HG03565 (cell line): ENCODE measurements around the gene WNT9A.

Experiments
- ATAC-seq: cut with Tn5 transposase; IDR thresholded peaks from one replicate; pipeline ENCODE4 v1.9.1; 2021; ENCODE audit warnings: mild to moderate bottlenecking, moderate library complexity; ENCODE audit not compliant: unreplicated experiment

Gene WNT9A

DNA sequence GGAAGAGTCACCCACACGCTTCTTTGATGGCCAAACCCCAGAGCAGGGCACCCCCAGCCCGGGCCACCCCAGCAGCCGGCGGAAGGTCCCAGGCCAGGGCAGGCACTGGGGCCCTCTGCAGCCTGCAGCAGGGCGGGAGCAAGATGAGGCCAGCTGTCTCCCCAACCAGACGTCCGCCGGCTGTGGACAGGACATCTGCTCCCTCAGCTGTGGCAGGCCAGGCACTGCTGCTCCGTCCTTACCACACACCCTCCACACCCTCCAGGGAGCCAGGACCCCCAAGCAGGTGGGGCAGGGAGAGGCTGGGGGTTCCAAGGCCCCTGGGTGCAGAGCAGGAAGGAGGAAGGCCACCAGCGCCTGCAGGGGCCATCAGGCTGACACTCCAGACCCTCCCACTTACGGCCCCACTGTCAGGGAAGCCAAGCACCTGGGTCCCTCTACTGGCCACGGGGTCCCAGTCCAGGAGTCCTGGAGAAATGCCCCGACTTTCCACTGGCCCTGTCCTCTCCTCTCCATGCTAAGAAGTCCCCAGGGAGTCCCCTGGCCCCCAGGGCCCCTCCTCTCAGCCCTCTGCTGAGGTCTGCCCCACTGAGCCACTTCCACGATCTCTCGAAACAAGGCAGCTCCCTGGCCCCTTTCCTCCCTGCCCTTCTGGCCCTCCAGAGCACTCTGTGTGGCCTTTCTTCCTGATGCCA is 5.6 kb downstream of the WNT9A start:
- ATAC-seq, result no peak

GRCh38 chr1:227941509-227942020 is 6.2 kb downstream of the WNT9A start:
- ATAC-seq, result no peak

DNA sequence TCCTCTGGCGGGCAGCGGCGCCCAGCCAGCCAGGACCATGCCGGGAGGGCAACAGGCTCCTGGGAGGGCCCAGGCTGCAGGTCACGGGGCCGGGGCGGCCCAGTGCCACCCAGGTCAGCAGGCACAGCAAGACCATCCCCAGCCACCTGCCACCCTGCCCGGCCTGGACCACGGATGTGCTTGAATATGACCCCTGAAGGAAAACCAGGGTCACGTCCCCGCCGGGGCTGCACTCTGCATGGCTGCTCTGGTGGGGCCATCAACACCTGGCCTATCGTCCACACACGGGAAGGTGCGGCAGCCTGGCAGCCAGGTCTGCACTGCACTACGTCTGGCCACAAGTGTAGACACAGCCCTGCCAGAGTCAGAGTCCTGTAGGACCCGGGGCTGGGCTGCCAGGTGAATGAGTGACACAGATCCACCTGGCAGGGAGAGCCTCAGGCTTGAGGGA is 6.9 kb downstream of the WNT9A start:
- ATAC-seq, result no peak

DNA sequence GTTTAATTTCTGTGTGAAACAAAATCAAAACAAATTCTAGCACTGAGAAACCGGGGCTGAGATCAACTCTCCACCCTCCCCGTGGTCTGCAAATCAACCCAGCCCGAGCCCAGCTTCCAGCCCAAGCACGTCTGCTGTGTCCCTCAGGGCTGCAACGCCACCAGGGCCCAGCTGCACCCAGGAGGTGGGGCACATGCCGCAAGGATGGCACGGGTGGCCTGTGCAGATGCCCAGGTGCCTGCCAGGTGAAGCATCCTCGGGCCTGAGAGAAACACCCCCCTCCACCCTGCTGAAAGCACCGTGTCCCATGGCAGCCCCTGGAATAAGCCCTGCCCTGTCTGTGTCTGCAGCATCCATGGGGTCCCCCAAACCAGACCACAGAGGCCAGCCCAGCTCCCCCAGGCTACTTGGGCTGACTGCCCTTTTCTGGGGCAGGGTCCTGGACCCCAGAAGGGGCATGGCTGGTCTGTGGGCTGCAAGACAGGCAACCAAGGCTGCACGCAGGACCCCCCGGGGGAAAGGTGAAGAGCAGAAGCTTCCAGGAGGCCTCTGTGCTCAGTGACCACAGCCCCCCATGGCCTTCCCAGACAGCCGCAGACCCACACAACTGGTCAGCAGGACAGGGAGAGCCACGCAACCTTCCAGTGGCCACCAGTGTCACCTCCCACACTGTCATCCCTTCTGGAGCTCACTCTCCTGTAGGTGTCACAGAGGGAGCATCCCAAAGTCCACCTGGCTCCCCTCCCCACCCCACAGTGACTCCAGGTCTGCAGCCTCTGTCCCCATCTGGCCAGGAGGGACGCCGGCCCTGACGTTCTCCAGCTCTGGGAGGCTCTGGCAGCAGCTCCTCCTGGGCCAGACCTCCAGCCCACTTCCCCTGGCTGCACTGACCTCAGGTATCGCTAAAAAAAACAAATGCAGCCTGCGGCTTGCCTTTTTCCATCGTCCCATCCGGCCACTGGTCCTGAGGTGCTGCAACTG is 7.7 kb downstream of the WNT9A start:
- no peak for ATAC-seq

DNA sequence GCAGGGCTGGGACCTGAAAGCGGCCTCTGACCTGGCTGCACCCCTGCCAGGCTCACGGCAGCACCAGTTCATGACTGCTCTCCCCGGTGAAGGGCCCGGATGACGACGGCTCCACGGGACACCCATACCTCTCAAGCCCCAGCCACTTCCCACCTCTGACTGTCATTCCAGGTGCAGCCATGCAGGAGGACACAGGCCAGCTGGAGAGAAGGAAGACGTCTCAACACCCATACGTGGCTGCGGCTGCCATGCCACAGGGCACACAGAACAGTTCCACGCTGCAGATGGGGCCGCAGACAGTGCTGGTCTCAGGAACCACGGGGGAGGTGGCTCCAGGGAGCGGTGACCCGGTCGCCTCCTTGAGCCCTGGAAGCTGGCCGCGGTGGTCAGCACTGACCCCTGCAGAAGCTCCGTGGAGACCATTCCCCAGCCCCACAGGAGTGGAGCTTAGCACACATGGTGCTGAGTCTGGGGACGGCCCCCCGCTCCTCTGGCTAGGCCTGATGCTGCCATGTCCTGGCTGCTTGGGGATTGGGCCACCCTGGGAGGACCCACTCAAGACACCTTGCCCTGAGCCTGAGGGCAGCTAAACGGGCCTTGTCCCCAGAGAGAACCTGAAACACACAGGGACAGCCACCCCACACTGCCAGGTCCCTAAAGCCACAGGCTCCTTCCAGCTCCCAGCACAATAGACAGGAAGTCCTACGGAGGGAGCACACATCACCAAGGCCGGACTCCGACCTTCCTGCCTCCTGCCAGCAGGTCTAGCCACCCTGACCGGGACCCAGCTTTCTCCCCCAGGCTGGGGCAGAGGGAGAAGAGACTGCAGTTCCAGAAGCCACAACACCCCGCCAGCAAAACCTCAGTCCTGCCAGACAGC is 8.6 kb downstream of the WNT9A start:
- no peak for ATAC-seq

- no peak for ATAC-seq
Observed at GRCh38 chr1:227938276-227938675, 9.5 kb downstream of the WNT9A start.

DNA sequence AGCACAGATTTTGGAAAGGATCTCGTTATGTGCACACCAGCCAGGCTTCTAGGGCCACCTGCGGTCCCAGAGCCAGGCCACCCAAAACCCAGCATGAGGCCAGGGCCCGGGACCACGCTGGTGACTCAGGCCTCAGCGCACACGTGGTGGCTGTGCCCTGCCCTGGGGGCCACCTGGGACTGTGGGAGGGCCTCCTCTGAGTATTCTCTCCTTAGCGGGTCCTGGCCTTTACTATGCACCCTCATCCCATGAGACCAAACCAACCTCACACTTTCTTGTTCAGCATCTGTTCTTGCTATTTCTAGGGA is 9.9 kb downstream of the WNT9A start:
- no peak for ATAC-seq

DNA sequence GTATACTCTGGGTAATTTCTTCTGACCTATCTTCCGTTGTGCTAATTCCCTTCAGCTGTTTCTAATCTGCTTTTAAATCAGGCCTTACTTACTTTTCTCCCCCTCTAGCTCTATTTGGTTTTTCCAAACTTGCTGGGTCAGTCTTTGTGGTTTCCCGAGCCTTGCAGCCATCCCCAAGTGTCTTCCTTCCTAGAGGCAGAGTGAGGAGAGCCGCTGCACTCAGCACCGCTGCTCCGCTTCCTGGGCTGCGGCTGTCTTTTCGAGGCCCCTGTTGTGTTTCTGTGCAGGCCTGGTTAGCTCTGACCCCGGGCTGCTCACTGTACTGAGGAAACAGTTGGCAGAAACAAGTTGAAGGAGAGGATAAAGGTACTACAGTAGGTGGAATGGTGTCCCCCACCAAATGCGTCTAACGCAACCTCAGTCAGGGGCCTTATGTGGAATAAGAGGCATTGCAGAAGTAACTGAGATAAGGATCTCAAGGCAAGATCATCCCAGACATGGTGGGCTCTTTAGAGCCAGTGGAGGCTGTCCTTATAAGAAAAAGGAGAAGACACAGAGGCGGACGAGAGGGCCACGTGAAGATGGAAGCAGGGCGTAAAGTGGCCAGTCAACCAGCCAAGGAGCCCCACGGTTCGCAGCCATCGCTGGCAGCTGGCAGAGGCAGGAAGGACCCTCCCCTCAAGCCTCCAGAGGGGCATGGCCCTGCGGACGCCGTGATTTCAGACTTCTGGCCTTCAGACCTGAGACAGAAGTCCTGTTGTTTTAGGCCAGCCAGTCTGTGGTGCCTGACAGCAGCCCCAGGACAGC is 10.5 kb downstream of the WNT9A start:
- no peak for ATAC-seq

DNA sequence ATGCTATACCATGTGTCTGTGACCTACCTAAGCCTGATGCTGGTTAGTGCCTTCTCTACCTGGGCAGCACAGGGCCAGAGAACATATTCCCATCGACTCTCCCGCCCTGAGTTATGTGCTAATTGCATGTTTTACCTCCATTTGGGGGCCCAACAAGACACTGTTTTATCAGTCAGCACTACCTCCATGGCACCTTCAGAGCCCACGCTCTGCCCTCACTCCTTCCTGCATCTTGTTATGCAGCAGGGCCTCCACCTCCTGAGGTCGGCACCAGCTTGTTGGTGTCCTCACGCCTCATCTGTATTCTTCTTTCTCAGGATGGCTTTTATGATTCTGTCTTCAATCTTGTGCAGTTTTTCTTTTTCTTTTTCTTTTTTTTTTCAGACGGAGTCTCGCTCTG is 11.9 kb downstream of the WNT9A start:
- no peak for ATAC-seq

GRCh38 chr1:227934476-227935313 is 13.0 kb downstream of the WNT9A start:
- peak; percentile 62 for ATAC-seq

GRCh38 chr1:227929751-227930472 is 17.8 kb downstream of the WNT9A start:
- ATAC-seq, result no peak

GRCh38 chr1:227928811-227929375 is 18.8 kb downstream of the WNT9A start:
- no peak for ATAC-seq

DNA sequence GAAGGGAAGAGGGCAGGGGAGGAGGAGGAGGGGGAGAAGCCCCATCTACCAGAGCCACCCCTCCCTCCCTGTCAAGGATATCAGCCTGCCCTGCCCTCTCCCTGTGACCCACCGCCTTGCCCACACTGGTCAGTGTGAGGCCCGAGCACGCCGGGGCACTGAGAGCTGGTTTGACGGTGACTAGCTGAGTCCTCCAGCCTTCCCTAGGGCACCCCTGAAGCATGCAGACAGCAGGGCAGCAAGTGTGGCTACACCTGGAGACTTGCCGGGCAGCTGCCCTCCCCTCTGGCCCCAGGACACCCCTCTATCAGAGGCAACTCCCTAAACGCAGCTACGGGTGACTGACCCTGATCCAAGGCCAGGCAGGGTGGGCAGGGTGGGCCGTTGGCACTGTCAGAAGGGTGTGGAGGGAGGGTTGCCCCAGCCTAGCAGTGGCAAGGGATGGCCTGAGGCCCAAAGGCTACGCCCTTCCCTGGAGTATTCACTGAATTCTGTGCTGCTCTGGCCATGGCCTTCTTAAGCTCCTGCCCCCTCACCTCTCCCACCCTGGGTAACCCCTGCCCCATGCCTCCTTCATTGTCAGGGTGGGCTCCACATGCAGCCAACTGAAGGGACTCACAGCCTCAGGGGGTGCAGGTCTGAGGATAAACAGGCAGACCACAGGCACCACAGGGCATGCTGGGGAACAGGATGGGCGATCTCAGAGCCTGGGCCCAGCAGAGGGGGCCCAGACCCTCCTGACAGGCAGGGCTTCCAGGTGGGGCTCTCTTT is 19.6 kb downstream of the WNT9A start:
- no peak for ATAC-seq

GRCh38 chr1:227926896-227927885 is 20.5 kb downstream of the WNT9A start:
- ATAC-seq, result no peak

- no peak for ATAC-seq
Observed at GRCh38 chr1:227926216-227926791, 21.4 kb downstream of the WNT9A start.
